Calu3 (cell line): ENCODE data around the gene RHBDF2. TPM values are rescaled to one million over a fixed set of nuclear protein-coding genes. Genes with fewer than 3 reads are reported as not detected.
A peak's percentile ranks its signal among the peaks of the same experiment; 100 is the strongest.
"Not testable (repeated sequence)": the region's sequence is repeated elsewhere in the genome, so short reads cannot be mapped to it uniquely, and the experiment has no call there.

Experiments
- BruUV-seq: library from RNA; stranded (reverse); fragments of 400-500 nt; replicated peaks from 2 replicates; lab custom pipeline; 2021; lab: Mats Ljungman, UMichigan
- CTCF ChIA-PET: fragments of 300-600 bp; sonication (Branson Sonifier 250); formaldehyde crosslinking; loops from one replicate; lab custom pipeline; 2022; ENCODE audit warnings: antibody characterized with exemption; lab: Charles Lee
- DNase-seq: peaks from one replicate; pipeline ENCODE4 v3.0.0; 2022
- H3K27ac Mint-ChIP-seq: one replicate; pipeline ENCODE4 v1.8.0; 2022; ENCODE audit warnings: mixed read lengths; ENCODE audit not compliant: unreplicated experiment
- H3K27me3 Mint-ChIP-seq: one replicate; pipeline ENCODE4 v1.8.0; 2022; ENCODE audit warnings: mixed read lengths; ENCODE audit not compliant: unreplicated experiment
- H3K36me3 Mint-ChIP-seq: one replicate; pipeline ENCODE4 v1.8.0; 2022; ENCODE audit warnings: mild to moderate bottlenecking, moderate library complexity, mixed read lengths; ENCODE audit not compliant: insufficient read depth, unreplicated experiment
- H3K4me1 Mint-ChIP-seq: one replicate; pipeline ENCODE4 v1.8.0; 2022; ENCODE audit warnings: mild to moderate bottlenecking, low read depth, mixed read lengths; ENCODE audit not compliant: unreplicated experiment
- H3K4me3 Mint-ChIP-seq: one replicate; pipeline ENCODE4 v1.8.0; 2022; ENCODE audit warnings: mild to moderate bottlenecking, low read depth, moderate library complexity, mixed read lengths; ENCODE audit not compliant: unreplicated experiment
- H3K9me3 Mint-ChIP-seq: one replicate; pipeline ENCODE4 v1.8.0; 2022; ENCODE audit warnings: low read depth, mixed read lengths; ENCODE audit not compliant: unreplicated experiment
- CTCF ChIP-seq: fragments of 200-600 bp; IDR thresholded peaks from one replicate; pipeline ENCODE4 v1.8.0; 2022; ENCODE audit warnings: antibody characterized with exemption; ENCODE audit not compliant: unreplicated experiment
- intact Hi-C: fragments of 100-400 bp; cut with micrococcal nuclease; formaldehyde crosslinking; loops from one replicate; pipeline ENCODE4 v1.10.0; 2022; ENCODE audit not compliant: unreplicated experiment
- total RNA-seq: library from RNA; stranded (reverse); gene quantifications from 2 replicates; pipeline ENCODE4 v1.2.3, GENCODE V29; 2022

Gene RHBDF2
- total RNA-seq, 1 experiment from 2014 or later: 47.7 TPM

DNA sequence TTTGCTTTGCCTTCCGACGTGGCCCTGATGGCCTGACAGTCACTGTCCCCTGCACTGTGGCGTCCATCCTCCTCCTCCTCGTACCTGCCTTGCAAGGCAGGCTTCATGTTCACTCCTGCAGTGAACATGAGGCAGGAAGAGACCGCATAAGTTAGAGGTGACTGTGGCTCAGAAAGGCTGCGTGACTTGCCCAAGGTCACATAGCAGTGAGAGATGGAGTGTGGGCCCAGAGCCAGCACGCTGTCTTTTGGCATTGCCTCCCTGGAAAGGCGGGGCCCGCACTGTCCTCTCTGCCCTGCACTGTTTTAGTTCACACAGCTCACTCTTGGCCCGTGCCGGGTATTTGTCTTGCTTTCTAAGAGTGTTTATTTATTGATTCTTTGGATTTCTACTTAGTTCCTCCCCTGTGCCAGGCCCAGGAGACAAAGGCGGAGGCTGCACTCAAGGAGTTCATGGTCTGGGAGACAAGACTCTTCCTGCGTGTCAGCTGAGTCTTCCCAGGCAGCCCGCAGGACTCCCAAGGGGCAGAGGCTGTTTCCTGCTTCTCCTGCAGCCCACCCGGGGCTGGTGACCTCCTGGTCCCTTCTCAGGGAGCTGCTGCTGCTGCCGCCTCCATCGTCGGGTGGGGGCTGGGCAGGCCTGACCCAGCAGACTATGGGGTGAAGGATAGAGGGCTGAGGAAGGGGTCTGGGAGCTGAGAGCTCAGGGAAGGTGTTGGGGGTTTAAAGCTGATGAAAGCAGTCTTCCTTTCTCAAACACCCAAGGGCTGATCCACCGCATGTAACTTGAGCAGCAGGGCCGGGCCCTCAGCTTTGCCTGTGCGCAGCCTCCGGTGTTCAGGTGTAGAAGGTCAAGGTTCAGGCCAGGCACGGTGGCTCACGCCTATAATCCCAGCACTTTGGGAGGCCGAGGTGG, 23.6 kb upstream of the RHBDF2 start:
- H3K27ac Mint-ChIP-seq: peak overlapping the region; percentile 43
- peak; percentile 47 for DNase-seq
- H3K36me3 Mint-ChIP-seq: no peaks in the 10 kb centered on the region
- H3K9me3 Mint-ChIP-seq: no peaks in the 10 kb centered on the region
- no peak for TF ChIP-seq CTCF
- peaks cover 23% of the 10 kb centered on the region for H3K4me1 Mint-ChIP-seq
- CTCF ChIA-PET: interaction anchor here (0.6 to 0.8 kb wide), 3 partner anchors 12 to 115 kb away, joined by 3 to 6 read pairs (median 3); partner anchors contain the start of gene ST6GALNAC2
- BruUV-seq: no TSS peak
- intact Hi-C loops: loop anchor here (5.0 kb wide), 1 partner anchor 97 kb away; no protein-coding TSS in a partner anchor
- H3K4me3 Mint-ChIP-seq: no peak overlapping the region
- H3K27me3 Mint-ChIP-seq: peaks cover 32% of the 10 kb centered on the region

DNA sequence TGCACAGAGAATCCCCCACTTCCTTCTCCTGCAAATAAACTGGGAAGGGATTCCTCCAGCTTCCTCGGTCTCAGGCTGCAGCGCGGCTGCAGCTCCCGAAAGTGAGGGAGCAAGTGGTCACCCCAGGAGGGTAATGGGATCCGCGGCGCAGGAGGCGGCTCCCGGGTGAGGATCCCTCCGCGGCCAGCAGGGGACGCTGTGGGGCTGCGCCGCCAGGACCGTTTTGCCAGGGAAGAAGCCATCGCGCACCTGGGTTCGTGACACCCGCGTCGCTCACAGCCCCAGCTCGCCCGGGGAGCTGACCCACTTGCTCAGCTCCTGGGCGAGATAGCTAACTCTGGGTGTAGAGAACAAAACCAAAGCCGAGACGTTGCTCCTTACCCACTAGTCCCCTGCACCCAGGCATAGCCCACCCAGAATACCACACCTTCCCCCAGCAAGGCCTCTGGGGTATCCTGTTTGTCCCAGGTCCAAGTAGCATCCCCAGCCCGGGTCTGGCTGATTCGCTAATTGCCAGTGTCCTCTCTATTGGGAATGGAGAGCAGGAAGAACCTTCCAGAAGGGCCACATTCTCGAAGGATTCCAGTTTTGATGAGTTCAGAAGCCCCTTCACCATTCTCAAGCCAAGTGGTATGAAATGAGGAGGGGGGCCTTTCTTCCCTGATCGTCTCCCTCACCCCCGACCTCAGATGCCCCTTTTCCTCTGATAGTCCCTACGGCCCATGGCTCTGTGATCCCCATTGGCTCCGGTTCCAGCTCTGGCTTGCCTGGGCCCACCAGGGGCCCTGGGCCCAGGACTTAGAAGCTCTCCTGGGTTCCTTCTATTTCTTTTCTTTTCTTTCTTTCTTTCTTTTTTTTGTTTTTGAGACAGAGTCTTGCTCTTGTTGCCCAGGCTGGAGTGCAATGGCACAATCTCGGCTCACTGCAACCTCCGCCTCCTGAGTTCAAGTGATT, 22.1 kb upstream of the RHBDF2 start:
- BruUV-seq: no TSS peak
- TF ChIP-seq CTCF: peak; percentile 97
- no peak overlapping the region for H3K4me3 Mint-ChIP-seq
- H3K4me1 Mint-ChIP-seq: peaks cover 23% of the 10 kb centered on the region
- no peaks in the 10 kb centered on the region for H3K36me3 Mint-ChIP-seq
- CTCF ChIA-PET: interaction anchor here (1.0 to 1.6 kb wide), 8 partner anchors 17 to 190 kb away, joined by 3 to 8 read pairs (median 4); partner anchors contain the start of genes PRCD and ST6GALNAC2
- DNase-seq: peak; percentile 88
- peaks cover 47% of the 10 kb centered on the region for H3K27me3 Mint-ChIP-seq
- no peak overlapping the region for H3K27ac Mint-ChIP-seq
- intact Hi-C loops: loop anchor here (2.0 to 5.0 kb wide), 2 partner anchors 23 to 99 kb away; no protein-coding TSS in a partner anchor
- no peaks in the 10 kb centered on the region for H3K9me3 Mint-ChIP-seq

DNA sequence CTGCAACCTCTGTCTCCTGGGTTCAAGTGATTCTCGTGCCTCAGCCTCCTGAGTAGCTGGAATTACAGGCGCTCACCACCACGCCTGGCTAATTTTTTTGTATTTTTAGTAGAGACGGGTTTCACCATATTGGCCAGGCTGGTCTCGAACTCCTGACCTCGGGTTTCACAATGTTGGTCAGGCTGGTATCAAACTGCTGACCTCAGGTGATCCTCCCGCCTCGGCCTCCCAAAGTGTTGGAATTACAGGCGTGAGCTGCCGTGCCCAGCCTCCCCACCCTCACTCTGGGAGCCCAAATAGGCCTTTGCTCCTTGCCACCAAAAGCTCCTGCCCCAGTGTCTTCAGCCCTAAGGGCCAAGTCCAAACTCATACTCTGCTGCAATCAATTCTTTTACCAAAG, 20.5 kb upstream of the RHBDF2 start:
- Mint-ChIP-seq H3K4me1 (peaks cover 14% of the 10 kb centered on the region), H3K27me3 (peaks cover 39% of the 10 kb centered on the region)
- intact Hi-C loops: loop anchor here (2.0 to 5.0 kb wide), 2 partner anchors 25 to 101 kb away; no protein-coding TSS in a partner anchor
- CTCF ChIA-PET: interaction anchor here (1.3 kb wide), 1 partner anchor 30 kb away, joined by 4 read pairs; no protein-coding TSS in a partner anchor
- H3K36me3 Mint-ChIP-seq, H3K27ac Mint-ChIP-seq, BruUV-seq, H3K4me3 Mint-ChIP-seq, H3K9me3 Mint-ChIP-seq, DNase-seq: not testable (repeated sequence)

DNA sequence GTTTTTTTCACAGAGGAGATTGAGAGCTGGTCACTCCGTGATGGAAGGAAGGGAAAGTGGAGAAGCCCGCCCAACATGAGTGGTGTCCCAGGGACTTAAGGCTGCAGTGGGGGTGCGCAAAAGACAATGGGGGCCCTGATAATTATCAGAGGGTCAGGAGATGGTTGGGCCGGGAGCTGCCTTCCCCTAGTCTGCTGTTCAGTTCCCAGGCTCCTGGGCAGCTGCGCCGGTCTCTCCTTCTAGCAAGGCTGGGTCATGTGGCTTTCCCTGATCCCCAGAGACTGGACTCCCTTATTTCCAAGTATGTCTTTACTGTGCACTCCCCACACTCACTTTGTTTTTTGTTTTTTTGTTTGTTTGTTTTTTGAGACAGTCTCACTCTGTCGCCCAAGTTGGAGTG, 20.0 kb upstream of the RHBDF2 start:
- H3K36me3 Mint-ChIP-seq: no peaks in the 10 kb centered on the region
- H3K27ac Mint-ChIP-seq: no peak overlapping the region
- H3K27me3 Mint-ChIP-seq: peaks cover 38% of the 10 kb centered on the region
- peaks cover 14% of the 10 kb centered on the region for H3K4me1 Mint-ChIP-seq
- intact Hi-C loops: loop anchor here (5.0 kb wide), 1 partner anchor 101 kb away; no protein-coding TSS in a partner anchor
- H3K9me3 Mint-ChIP-seq: no peaks in the 10 kb centered on the region
- H3K4me3 Mint-ChIP-seq: no peak overlapping the region
- CTCF ChIA-PET: interaction anchor here (1.3 kb wide), 1 partner anchor 30 kb away, joined by 4 read pairs; no protein-coding TSS in a partner anchor
- TF ChIP-seq CTCF: no peak
- DNase-seq: no peak
- BruUV-seq: no TSS peak
